Neutrophil (primary cell): ENCODE data around the gene DLG4.
A peak's percentile ranks its signal among the peaks of the same experiment; 100 is the strongest.

ENCODE experiments used
- H3K27ac ChIP-seq: fragments of 200-600 bp; sonication (generic); 2 replicates; pipeline ENCODE4 v1.5.1; 2016; ENCODE audit warnings: mild to moderate bottlenecking, moderate library complexity
- H3K27me3 ChIP-seq: fragments of 200-600 bp; sonication (generic); 2 replicates; pipeline ENCODE4 v1.6.0; 2016; ENCODE audit warnings: mild to moderate bottlenecking
- H3K36me3 ChIP-seq: fragments of 200-600 bp; sonication (generic); 2 replicates; pipeline ENCODE4 v1.5.1; 2017
- H3K4me1 ChIP-seq, 2 experiments: fragments of 200-600 bp in 1 of 2; sonication (generic) in 1 of 2; 1 replicate in 1 of 2; 2 replicates in 1 of 2; pipeline versions ENCODE4 v1.5.1 to v1.6.1; 2013 to 2016; ENCODE audit warnings: low read depth in 1 of 2, low read length in 1 of 2, mild to moderate bottlenecking in 1 of 2, moderate library complexity in 1 of 2; ENCODE audit not compliant: control insufficient read depth in 1 of 2, insufficient read depth in 1 of 2
- H3K4me3 ChIP-seq, 2 experiments: fragments of 200-600 bp in 1 of 2; sonication (generic) in 1 of 2; 1 replicate in 1 of 2; 2 replicates in 1 of 2; pipeline ENCODE4 v1.5.1; 2013 to 2016; ENCODE audit warnings: low read depth in 1 of 2, low read length in 1 of 2, mild to moderate bottlenecking in 1 of 2, moderate library complexity in 1 of 2
- H3K9me3 ChIP-seq: fragments of 200-600 bp; sonication (generic); 2 replicates; pipeline ENCODE4 v1.5.1; 2016
- CTCF ChIP-seq: fragments of 200-600 bp; sonication (generic); IDR thresholded peaks from 2 replicates; pipeline ENCODE4 v1.5.1; 2016; ENCODE audit warnings: antibody characterized with exemption

The DLG4 gene

GRCh38 chr17:7243453-7243729 lies 23.8 kb upstream of the DLG4 start:
- Histone ChIP-seq H3K27me3 (no peaks in the 10 kb centered on the region), H3K36me3 (peaks cover 50% of the 10 kb centered on the region), H3K4me1 (peaks cover 29 to 34% of the 10 kb centered on the region in 2 experiments), H3K27ac (peak overlapping the region; percentile 99), H3K4me3 (peak overlapping the region; percentile 84 to 98), H3K9me3 (no peaks in the 10 kb centered on the region)
- no peak for TF ChIP-seq CTCF

GRCh38 chr17:7242717-7243452 lies 23.2 kb upstream of the DLG4 start:
- Histone ChIP-seq H3K36me3 (peaks cover 50% of the 10 kb centered on the region), H3K27me3 (no peaks in the 10 kb centered on the region), H3K4me1 (peaks cover 30 to 34% of the 10 kb centered on the region in 2 experiments), H3K9me3 (no peaks in the 10 kb centered on the region), H3K4me3 (peak overlapping the region; percentile 84 to 98), H3K27ac (peak overlapping the region; percentile 99)
- TF ChIP-seq CTCF = peak; percentile 32

- TF ChIP-seq CTCF = peak; percentile 16
- no peaks in the 10 kb centered on the region for H3K27me3 ChIP-seq
- no peaks in the 10 kb centered on the region for H3K9me3 ChIP-seq
- H3K36me3 ChIP-seq = peaks cover 53% of the 10 kb centered on the region
- peak within 1 kb of the TSS; percentile 84 to 98 for H3K4me3 ChIP-seq
- peaks cover 38 to 40% of the 10 kb centered on the region in 2 experiments for H3K4me1 ChIP-seq
- H3K27ac ChIP-seq = peak within 1 kb of the TSS; percentile 99
These were observed 22.4 kb upstream of the DLG4 start, which contains the start of gene GABARAP for GRCh38 chr17:7241783-7242716. Gene GABARAP (minus strand): TSS chr17:7242449. CDS start chr17:7242330, 119 bp downstream.

GRCh38 chr17:7241090-7241733 lies 21.6 kb upstream of the DLG4 start:
- no peak for TF ChIP-seq CTCF

GRCh38 chr17:7240375-7240774 lies 20.7 kb upstream of the DLG4 start:
- Histone ChIP-seq H3K27me3 (no peaks in the 10 kb centered on the region), H3K4me1 (peaks cover 48 to 54% of the 10 kb centered on the region in 2 experiments), H3K36me3 (peaks cover 54% of the 10 kb centered on the region), H3K9me3 (no peaks in the 10 kb centered on the region), H3K4me3 (peak overlapping the region; percentile 84 to 98), H3K27ac (peak overlapping the region; percentile 99)
- TF ChIP-seq CTCF = no peak

More at GRCh38 chr17:7241090-7241733, 21.6 kb upstream of the DLG4 start:
- peak overlapping the region; percentile 99 for H3K27ac ChIP-seq
- H3K36me3 ChIP-seq = peaks cover 53% of the 10 kb centered on the region
- no peaks in the 10 kb centered on the region for H3K9me3 ChIP-seq
- peak overlapping the region; percentile 84 to 98 for H3K4me3 ChIP-seq
- H3K4me1 ChIP-seq = peaks cover 42 to 47% of the 10 kb centered on the region in 2 experiments
- H3K27me3 ChIP-seq = no peaks in the 10 kb centered on the region
